K562 (cell line): ENCODE measurements around the gene TBXA2R. TPM values are rescaled to one million over a fixed set of nuclear protein-coding genes. Genes with fewer than 3 reads are reported as not detected.

Experiments
- HDAC1 ChIP-seq, 2 experiments: fragments of 450-650 bp; IDR thresholded peaks; 2 replicates each; pipeline ENCODE4 v1.6.1; 2016 to 2017; ENCODE audit warnings: inconsistent platforms in 1 of 2, mild to moderate bottlenecking in 1 of 2, moderate library complexity in 1 of 2
- HMGN3 ChIP-seq: IDR thresholded peaks from 2 replicates; pipeline ENCODE4 v1.6.1; 2011; ENCODE audit warnings: borderline replicate concordance, low read depth, mild to moderate bottlenecking, mixed read lengths, low read length; ENCODE audit not compliant: insufficient read length; ENCODE audit errors: extremely low read depth
- NCOR1 ChIP-seq: fragments of 450-650 bp; IDR thresholded peaks from 2 replicates; pipeline ENCODE4 v1.6.1; 2016; ENCODE audit warnings: mild to moderate bottlenecking, moderate library complexity
- SAP30 ChIP-seq: fragments of 200-600 bp; sonication (generic); IDR thresholded peaks from 2 replicates; pipeline ENCODE4 v1.6.1; 2012; ENCODE audit warnings: borderline replicate concordance, low read depth, mild to moderate bottlenecking, moderate library complexity, low read length, control low read depth, inconsistent platforms; ENCODE audit not compliant: insufficient read depth, poor library complexity, severe bottlenecking
- SIN3A ChIP-seq, 2 experiments: fragments of 150-350 bp in 1 of 2; IDR thresholded peaks; 2 replicates each; pipeline ENCODE4 v1.6.1; 2011 to 2016; ENCODE audit warnings: borderline replicate concordance in 2 of 2, low read depth in 2 of 2, low read length in 2 of 2, mild to moderate bottlenecking in 2 of 2, moderate library complexity in 2 of 2; ENCODE audit not compliant: control insufficient read depth in 1 of 2
- polyA plus RNA-seq, 8 experiments: library from polyadenylated mRNA; depleted of rRNA in 4 of 8; stranded (reverse) in 5 of 8; unstranded in 3 of 8; fragments of >200 nt; fragmentation: Nextera tagmentation in 2 of 8; fragmentation: Illumina TruSeq in 1 of 8; extraction: Ambion mirVana in 2 of 8; extraction: Trizol in 1 of 8; gene quantifications; 2 replicates each; pipeline versions ENCODE4 v1.2.1 to v1.2.3, GENCODE V29; 2011 to 2014; ENCODE audit warnings: inconsistent platforms in 1 of 8, missing spikeins in 1 of 8
- total RNA-seq, 7 experiments: library from RNA; depleted of rRNA in 6 of 7; stranded (reverse); fragments of >200 nt in 6 of 7; fragmentation: Illumina TruSeq in 2 of 7; extraction: Trizol in 2 of 7; gene quantifications; 2 replicates each; pipeline versions ENCODE4 v1.2.1 to v1.2.3, GENCODE V29; 2011 to 2021; ENCODE audit warnings: low replicate concordance in 1 of 7
- TF ChIP-seq, protein P1 (sequence below): fragments of 250-450 bp; sonication (Bioruptor Pico); IDR thresholded peaks from 2 replicates; pipeline ENCODE4 v1.5.0; 2021; ENCODE audit warnings: mild to moderate bottlenecking, moderate library complexity
- TF ChIP-seq, protein P2 (sequence below), 2 experiments: fragments of 450-650 bp; conservative IDR thresholded peaks; 2 replicates each; pipeline ENCODE4 v1.6.1; 2017; ENCODE audit warnings: mild to moderate bottlenecking in 2 of 2, moderate library complexity in 2 of 2

The TBXA2R gene
- total and polyA plus RNA-seq, 9 of the 15 experiments (the other 6 are each of a cell fraction or from before 2014, with no cell fraction given), result 1.5 to 24.0 (median 2.8) TPM

- TF ChIP-seq SAP30, result peak; percentile 81
- TF ChIP-seq HDAC1 (IDR thresholded peaks at IDR 0.05), result 0 out of 4 replicates have a peak, but pooled peaks of 1 of the 2 experiments have one; percentile 2
- TF ChIP-seq, protein P1, sequence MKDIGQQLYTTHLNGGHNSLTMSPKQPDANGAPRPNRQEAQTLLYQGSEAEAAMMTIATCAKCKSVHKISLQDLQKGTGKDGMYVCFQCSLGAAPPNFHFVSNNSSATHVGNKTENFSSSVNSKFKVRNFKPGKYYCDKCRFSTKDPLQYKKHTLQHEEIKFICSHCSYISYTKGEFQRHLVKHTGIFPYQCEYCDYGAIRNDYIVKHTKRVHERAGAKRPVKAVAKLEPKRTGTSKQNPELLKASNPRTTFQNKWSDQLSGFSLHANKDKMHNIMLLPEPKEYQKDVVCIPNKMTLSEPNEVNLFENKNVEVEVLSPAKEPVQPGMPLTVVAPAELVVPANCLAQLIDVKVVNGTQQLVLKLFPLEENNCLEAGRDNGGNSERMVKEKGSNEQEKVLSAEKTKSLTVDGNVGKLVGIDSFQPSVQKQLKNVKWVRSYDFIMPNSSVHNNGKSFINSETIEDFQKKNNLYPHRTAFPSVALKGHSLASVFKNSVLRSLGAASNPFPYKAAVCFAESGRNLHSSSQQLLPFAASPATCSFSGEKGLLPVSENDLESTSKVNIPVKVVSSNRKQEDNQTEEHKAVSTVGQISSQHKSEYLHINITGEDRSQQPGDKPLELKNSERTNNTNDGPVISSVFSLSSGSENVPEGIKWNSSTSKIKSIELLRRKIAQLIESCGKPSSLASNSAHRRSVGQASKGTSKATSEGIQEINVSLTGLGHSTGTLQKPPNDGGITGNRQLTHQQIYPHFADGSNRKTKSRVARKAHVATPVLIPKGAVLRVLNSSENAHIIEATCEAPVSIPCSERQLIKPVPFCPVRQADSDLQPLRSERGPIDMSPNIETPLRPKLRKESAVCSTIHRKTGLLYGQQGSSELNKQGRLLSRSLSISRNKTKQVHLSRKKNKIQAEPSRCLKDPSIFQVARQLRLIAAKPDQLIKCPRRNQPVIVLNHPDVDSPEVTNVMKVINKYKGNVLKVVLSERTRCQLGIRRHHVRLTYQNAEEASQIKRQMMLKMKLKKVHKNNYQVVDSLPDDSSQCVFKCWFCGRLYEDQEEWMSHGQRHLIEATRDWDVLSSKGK (CRISPR knock-in tag), result no peak
- TF ChIP-seq, protein P2, sequence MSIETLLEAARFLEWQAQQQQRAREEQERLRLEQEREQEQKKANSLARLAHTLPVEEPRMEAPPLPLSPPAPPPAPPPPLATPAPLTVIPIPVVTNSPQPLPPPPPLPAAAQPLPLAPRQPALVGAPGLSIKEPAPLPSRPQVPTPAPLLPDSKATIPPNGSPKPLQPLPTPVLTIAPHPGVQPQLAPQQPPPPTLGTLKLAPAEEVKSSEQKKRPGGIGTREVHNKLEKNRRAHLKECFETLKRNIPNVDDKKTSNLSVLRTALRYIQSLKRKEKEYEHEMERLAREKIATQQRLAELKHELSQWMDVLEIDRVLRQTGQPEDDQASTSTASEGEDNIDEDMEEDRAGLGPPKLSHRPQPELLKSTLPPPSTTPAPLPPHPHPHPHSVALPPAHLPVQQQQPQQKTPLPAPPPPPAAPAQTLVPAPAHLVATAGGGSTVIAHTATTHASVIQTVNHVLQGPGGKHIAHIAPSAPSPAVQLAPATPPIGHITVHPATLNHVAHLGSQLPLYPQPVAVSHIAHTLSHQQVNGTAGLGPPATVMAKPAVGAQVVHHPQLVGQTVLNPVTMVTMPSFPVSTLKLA (conservative IDR thresholded peaks at IDR 0.05), result peak in 1 of 2 experiments; percentile 19; a peak in 1 of 4 replicates
- TF ChIP-seq SIN3A (IDR thresholded peaks at IDR 0.05; ENCODE audit: borderline replicate concordance in 2 of 2, control insufficient read depth in 1 of 2, low read depth in 2 of 2, low read length in 2 of 2), result peak in 1 of 2 experiments; percentile 76; a peak in 1 of 4 replicates
- no peak for TF ChIP-seq NCOR1
- TF ChIP-seq HMGN3, result peak; percentile 61
- TF ChIP-seq, all 486 proteins: peak for 13
Observed at GRCh38 chr19:3606174-3606689, 443 bp downstream of the TBXA2R start (continued).
